ENCODE measurements around the gene SMARCC1.

The SMARCC1 gene

DNA sequence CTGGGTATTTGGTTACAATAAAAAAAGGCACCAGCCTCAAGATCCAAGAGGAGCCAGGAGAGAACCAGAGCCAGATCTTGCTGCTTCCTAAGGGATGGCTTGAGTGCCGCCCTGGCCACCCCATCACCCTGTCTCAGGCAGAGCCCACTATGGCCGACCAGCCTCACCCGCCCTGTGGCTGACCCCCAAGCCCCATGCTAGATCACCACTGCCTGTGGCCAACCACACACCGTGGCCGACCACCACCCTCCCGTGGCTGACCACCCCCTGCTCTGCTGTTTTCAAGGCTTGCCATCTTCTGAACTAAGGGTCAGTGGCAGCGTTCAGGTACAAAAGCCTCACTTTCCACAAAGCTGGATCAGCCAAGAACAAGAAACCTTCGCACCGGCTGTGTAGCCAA is 215.0 kb downstream of the SMARCC1 start:
- Histone ChIP-seq H3K27me3 (ENCODE audit: insufficient read depth, low read length) (no peaks in the 10 kb centered on the region; the same call in 1 of the 2 replicates), H3K9me3 (ENCODE audit: insufficient read depth, low read depth, low read length) (no peaks in the 10 kb centered on the region), H3K4me3 (ENCODE audit: low read length) (no peak overlapping the region), H3K27ac (ENCODE audit: low read length) (no peak overlapping the region), H3K36me3 (ENCODE audit: insufficient read depth, low read depth, low read length) (no peaks in the 10 kb centered on the region), H3K9ac (ENCODE audit: low read depth, low read length) (no peak overlapping the region), H3K4me1 (ENCODE audit: insufficient read depth, low read length) (no peaks in the 10 kb centered on the region)

DNA sequence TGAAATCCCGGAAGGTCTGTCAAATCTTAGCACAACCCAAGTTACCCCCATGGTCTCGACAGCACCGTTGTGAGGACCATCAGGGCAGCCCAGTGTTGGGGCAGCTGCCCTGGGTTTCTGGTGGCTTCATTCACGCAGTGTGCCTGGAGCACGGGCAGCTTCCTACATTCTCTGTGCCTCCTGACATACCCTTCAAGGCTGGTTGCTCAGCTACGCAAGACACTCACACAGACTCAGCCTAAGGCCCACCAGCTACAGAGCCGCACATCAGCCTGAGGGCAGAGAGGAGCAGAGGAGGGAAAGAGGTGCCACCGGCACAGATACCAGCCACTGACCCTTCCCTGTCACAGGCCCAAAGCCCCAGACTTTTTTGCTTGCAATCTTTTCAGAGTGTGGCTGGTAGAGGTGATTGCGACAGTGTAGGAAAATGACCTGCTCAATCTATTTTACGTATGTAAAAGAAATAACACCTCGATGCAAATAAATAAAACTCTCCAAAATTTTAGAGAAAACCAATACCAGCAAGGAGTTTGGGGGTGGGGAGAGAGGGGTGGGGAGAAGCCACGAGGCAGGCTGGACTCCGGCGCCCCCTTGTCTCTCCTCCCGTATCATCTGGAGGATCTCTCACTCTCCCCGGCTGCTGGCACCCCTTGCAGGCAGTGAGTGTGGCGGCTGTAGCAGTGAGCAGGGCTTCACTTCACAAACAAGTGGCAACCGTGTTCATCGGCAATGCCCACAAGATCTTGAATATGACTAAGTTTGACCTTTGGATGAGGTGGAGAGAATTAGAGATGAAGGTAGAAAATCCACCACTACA is 215.8 kb downstream of the SMARCC1 start:
- no peak overlapping the region for H3K9ac ChIP-seq (ENCODE audit: low read depth, low read length)
- no peaks in the 10 kb centered on the region for H3K4me1 ChIP-seq (ENCODE audit: insufficient read depth, low read length)
- H3K4me3 ChIP-seq (ENCODE audit: low read length), result no peak overlapping the region
- no peaks in the 10 kb centered on the region for H3K36me3 ChIP-seq (ENCODE audit: insufficient read depth, low read depth, low read length)
- no peak overlapping the region for H3K27ac ChIP-seq (ENCODE audit: low read length)
- H3K9me3 ChIP-seq (ENCODE audit: insufficient read depth, low read depth, low read length), result no peaks in the 10 kb centered on the region
- no peaks in the 10 kb centered on the region; the same call in 1 of the 2 replicates for H3K27me3 ChIP-seq (ENCODE audit: insufficient read depth, low read length)

- H3K4me3 ChIP-seq (ENCODE audit: low read length), result no peak overlapping the region
These were observed 225.3 kb downstream of the SMARCC1 start for GRCh38 chr3:47556351-47556750.

DNA sequence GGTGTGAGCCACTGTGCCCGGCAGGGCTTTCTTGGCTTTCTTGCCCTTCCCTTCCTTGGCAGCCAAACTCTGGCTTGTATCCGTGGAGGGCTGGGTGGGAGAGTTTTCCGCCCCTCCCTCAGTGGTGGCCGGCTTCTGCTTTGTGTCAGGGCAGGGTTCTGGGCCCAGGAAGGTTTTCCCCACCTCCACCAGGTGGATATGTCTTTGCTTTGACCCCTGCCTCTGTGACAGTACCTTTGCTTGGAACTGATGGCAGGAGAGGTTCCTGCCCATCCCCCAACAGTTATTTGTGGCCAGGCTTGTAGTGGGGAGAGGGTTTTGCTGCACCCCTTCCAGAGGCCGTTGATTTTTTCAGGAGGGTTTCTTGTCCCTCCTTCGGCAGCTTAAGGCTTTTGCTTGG is 227.4 kb downstream of the SMARCC1 start:
- H3K9ac ChIP-seq (ENCODE audit: low read depth, low read length), result no peak overlapping the region
- no peak overlapping the region for H3K4me3 ChIP-seq (ENCODE audit: low read length)
- H3K27ac ChIP-seq (ENCODE audit: low read length), result no peak overlapping the region
- no peaks in the 10 kb centered on the region; the same call in 1 of the 2 replicates for H3K9me3 ChIP-seq (ENCODE audit: insufficient read depth, low read depth, low read length)
- H3K27me3 ChIP-seq (ENCODE audit: insufficient read depth, low read length), result no peaks in the 10 kb centered on the region
- no peaks in the 10 kb centered on the region for H3K4me1 ChIP-seq (ENCODE audit: insufficient read depth, low read length)
- H3K36me3 ChIP-seq (ENCODE audit: insufficient read depth, low read depth, low read length), result no peaks in the 10 kb centered on the region

More at GRCh38 chr3:47556351-47556750, 225.3 kb downstream of the SMARCC1 start:
- no peaks in the 10 kb centered on the region for H3K4me1 ChIP-seq (ENCODE audit: insufficient read depth, low read length)
- no peak overlapping the region for H3K27ac ChIP-seq (ENCODE audit: low read length)
- no peaks in the 10 kb centered on the region; the same call in 1 of the 2 replicates for H3K9me3 ChIP-seq (ENCODE audit: insufficient read depth, low read depth, low read length)
- no peaks in the 10 kb centered on the region for H3K27me3 ChIP-seq (ENCODE audit: insufficient read depth, low read length)
- H3K9ac ChIP-seq (ENCODE audit: low read depth, low read length), result no peak overlapping the region
- H3K36me3 ChIP-seq (ENCODE audit: insufficient read depth, low read depth, low read length), result no peaks in the 10 kb centered on the region

GRCh38 chr3:47553407-47553806 is 228.3 kb downstream of the SMARCC1 start:
- Histone ChIP-seq H3K9ac (ENCODE audit: low read depth, low read length) (no peak overlapping the region), H3K36me3 (ENCODE audit: insufficient read depth, low read depth, low read length) (no peaks in the 10 kb centered on the region), H3K27ac (ENCODE audit: low read length) (no peak overlapping the region), H3K9me3 (ENCODE audit: insufficient read depth, low read depth, low read length) (no peaks in the 10 kb centered on the region; the same call in 1 of the 2 replicates), H3K4me1 (ENCODE audit: insufficient read depth, low read length) (no peaks in the 10 kb centered on the region), H3K4me3 (ENCODE audit: low read length) (no peak overlapping the region), H3K27me3 (ENCODE audit: insufficient read depth, low read length) (no peaks in the 10 kb centered on the region)

- no peak overlapping the region for H3K4me3 ChIP-seq (ENCODE audit: low read length)
- no peaks in the 10 kb centered on the region for H3K27me3 ChIP-seq (ENCODE audit: insufficient read depth, low read length)
- no peaks in the 10 kb centered on the region for H3K36me3 ChIP-seq (ENCODE audit: insufficient read depth, low read depth, low read length)
- no peak overlapping the region for H3K9ac ChIP-seq (ENCODE audit: low read depth, low read length)
- H3K9me3 ChIP-seq (ENCODE audit: insufficient read depth, low read depth, low read length), result no peaks in the 10 kb centered on the region
- H3K4me1 ChIP-seq (ENCODE audit: insufficient read depth, low read length), result no peaks in the 10 kb centered on the region
- no peak overlapping the region for H3K27ac ChIP-seq (ENCODE audit: low read length)
These were observed 239.1 kb downstream of the SMARCC1 start for GRCh38 chr3:47542471-47543173.

DNA sequence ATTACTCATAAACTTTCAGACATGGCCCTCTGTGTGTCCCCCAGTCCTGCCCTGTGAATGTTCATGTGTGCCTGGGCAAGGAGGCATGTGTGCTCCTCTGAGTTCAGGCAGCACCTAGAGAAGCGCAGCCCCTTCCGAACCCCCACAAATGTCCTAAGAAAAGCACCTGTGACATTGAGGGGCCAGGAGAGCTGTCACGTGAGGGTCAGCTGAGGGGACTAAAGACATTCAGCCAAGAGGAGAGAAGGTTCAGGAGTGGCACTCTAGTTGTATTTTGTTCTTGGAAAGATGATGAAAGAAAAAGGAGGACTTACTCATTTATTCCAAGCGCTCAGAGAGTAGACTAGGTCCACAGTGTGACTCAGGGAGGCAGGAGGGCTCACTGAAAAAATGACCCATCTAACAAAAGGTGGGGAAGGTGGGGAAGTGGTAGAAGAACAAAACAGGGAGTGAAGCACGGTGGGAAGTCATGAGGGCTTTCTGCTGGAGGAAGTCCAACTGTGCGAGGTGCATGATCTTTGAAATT is 240.0 kb downstream of the SMARCC1 start:
- Histone ChIP-seq H3K9me3 (ENCODE audit: insufficient read depth, low read depth, low read length) (no peaks in the 10 kb centered on the region), H3K36me3 (ENCODE audit: insufficient read depth, low read depth, low read length) (no peaks in the 10 kb centered on the region), H3K9ac (ENCODE audit: low read depth, low read length) (no peak overlapping the region), H3K4me3 (ENCODE audit: low read length) (no peak overlapping the region), H3K4me1 (ENCODE audit: insufficient read depth, low read length) (no peaks in the 10 kb centered on the region), H3K27me3 (ENCODE audit: insufficient read depth, low read length) (no peaks in the 10 kb centered on the region), H3K27ac (ENCODE audit: low read length) (no peak overlapping the region)

DNA sequence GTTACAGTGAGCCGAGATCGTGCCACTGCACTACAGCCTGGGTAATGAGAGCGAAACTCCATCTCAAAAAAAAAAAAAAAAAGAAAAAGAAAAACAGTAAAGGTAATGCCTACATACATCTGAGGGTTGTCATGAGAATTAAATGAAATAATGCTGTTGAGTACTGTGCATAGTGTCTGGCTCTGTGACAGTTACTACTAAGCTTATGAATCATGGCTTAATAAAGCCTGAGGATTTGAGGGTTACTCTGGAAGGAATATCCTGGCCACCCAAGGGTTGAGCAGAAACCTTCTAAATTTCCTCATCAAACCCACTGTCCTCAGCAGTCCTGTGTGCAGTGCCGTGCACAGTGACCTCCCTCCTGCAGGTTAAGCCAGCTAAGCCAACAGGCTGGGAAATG is 241.4 kb downstream of the SMARCC1 start:
- Histone ChIP-seq H3K4me3 (ENCODE audit: low read length) (no peak overlapping the region), H3K27me3 (ENCODE audit: insufficient read depth, low read length) (no peaks in the 10 kb centered on the region), H3K9ac (ENCODE audit: low read depth, low read length) (no peak overlapping the region), H3K9me3 (ENCODE audit: insufficient read depth, low read depth, low read length) (no peaks in the 10 kb centered on the region), H3K27ac (ENCODE audit: low read length) (no peak overlapping the region), H3K4me1 (ENCODE audit: insufficient read depth, low read length) (no peaks in the 10 kb centered on the region), H3K36me3 (ENCODE audit: insufficient read depth, low read depth, low read length) (no peaks in the 10 kb centered on the region)

GRCh38 chr3:47536967-47537366 is 244.7 kb downstream of the SMARCC1 start:
- Histone ChIP-seq H3K27me3 (ENCODE audit: insufficient read depth, low read length) (no peaks in the 10 kb centered on the region), H3K36me3 (ENCODE audit: insufficient read depth, low read depth, low read length) (no peaks in the 10 kb centered on the region), H3K9me3 (ENCODE audit: insufficient read depth, low read depth, low read length) (no peaks in the 10 kb centered on the region), H3K4me3 (ENCODE audit: low read length) (no peak overlapping the region), H3K9ac (ENCODE audit: low read depth, low read length) (no peak overlapping the region), H3K27ac (ENCODE audit: low read length) (no peak overlapping the region), H3K4me1 (ENCODE audit: insufficient read depth, low read length) (no peaks in the 10 kb centered on the region)

- Histone ChIP-seq H3K9ac (ENCODE audit: low read depth, low read length) (no peak overlapping the region), H3K4me1 (ENCODE audit: insufficient read depth, low read length) (no peaks in the 10 kb centered on the region), H3K27me3 (ENCODE audit: insufficient read depth, low read length) (no peaks in the 10 kb centered on the region), H3K27ac (ENCODE audit: low read length) (no peak overlapping the region), H3K9me3 (ENCODE audit: insufficient read depth, low read depth, low read length) (no peaks in the 10 kb centered on the region), H3K4me3 (ENCODE audit: low read length) (no peak overlapping the region), H3K36me3 (ENCODE audit: insufficient read depth, low read depth, low read length) (no peaks in the 10 kb centered on the region)
These were observed 245.3 kb downstream of the SMARCC1 start for GRCh38 chr3:47536221-47536891.

All from iPS-20b (cell line).